ENCODE results near the gene SNCG. TPM values are rescaled to one million over a fixed set of nuclear protein-coding genes. Genes with fewer than 3 reads are reported as not detected.
A peak's percentile ranks its signal among the peaks of the same experiment; 100 is the strongest.

The SNCG gene
- 10 to 100 TPM in 1 of 4 donors, 1 to 10 TPM in 3; 2.4 to 44.8 (median 3.3) TPM for polyA plus RNA-seq
- long read RNA-seq, donor 1, transcript SNCG-202 (5 exons, 701 nt), result major isoform, 8 of 8 reads
- long read RNA-seq, donor 1, partial matches to known transcripts, result 0 of 8 reads
- long read RNA-seq, donor 1, other reads (novel, unspliced or antisense), result 0 of 8 reads
- long read RNA-seq, donor 2, partial matches to known transcripts, result 0 of 1 reads
- long read RNA-seq, donor 2, other reads (novel, unspliced or antisense), result 0 of 1 reads
- long read RNA-seq, donor 3, partial matches to known transcripts, result 0 of 4 reads
- long read RNA-seq, donor 3, other reads (novel, unspliced or antisense), result 0 of 4 reads
- long read RNA-seq, donor 4, result 0 reads
- long read RNA-seq, donor 5, result 0 reads
- long read RNA-seq, donor 6, partial matches to known transcripts, result 0 of 2 reads
- long read RNA-seq, donor 6, other reads (novel, unspliced or antisense), result 0 of 2 reads
- long read RNA-seq, donor 7, result 0 reads
- long read RNA-seq, donor 8, partial matches to known transcripts, result 0 of 1 reads
- long read RNA-seq, donor 8, other reads (novel, unspliced or antisense), result 0 of 1 reads
- long read RNA-seq, donor 9, partial matches to known transcripts, result 0 of 1 reads
- long read RNA-seq, donor 9, other reads (novel, unspliced or antisense), result 0 of 1 reads
- long read RNA-seq, donor 10, transcript SNCG-202 (5 exons, 701 nt), result major isoform, 24 of 25 reads
- long read RNA-seq, donor 10, partial matches to known transcripts, result 0 of 25 reads
- long read RNA-seq, donor 10, other reads (novel, unspliced or antisense), result 0 of 25 reads

- Histone ChIP-seq H3K9me3 (ENCODE audit: control insufficient read depth in 2 of 2, insufficient read depth in 1 of 2, low read depth in 1 of 2, low read length in 1 of 2) (peaks cover 0 to 7% of the 10 kb centered on the region in 2 donors), H3K27ac (ENCODE audit: low read depth in 1 of 3, low read length in 2 of 3) (peak within 1 kb of the TSS in 1 of 3 donors; percentile 66), H3K4me3 (ENCODE audit: low read depth in 1 of 3, low read length in 3 of 3) (peak within 1 kb of the TSS in 1 of 3 donors; percentile 5), H3K27me3 (ENCODE audit: control insufficient read depth in 3 of 3, insufficient read depth in 3 of 3, low read length in 3 of 3) (peaks cover 0 to 4% (median 0%) of the 10 kb centered on the region in 3 donors), H3K36me3 (ENCODE audit: control insufficient read depth in 3 of 3, insufficient read depth in 2 of 3, low read depth in 1 of 3, low read length in 3 of 3) (no peaks in the 10 kb centered on the region), H3K4me1 (ENCODE audit: control insufficient read depth in 3 of 3, insufficient read depth in 2 of 3, low read depth in 1 of 3, low read length in 2 of 3) (peaks cover 0 to 12% (median 0%) of the 10 kb centered on the region in 3 donors)
- DNase-seq (peak in 1 of 2 donors; percentile 43), FAIRE-seq (no peak)
- WGBS, 3 donors, result 30 to 45% (median 38%) methylated on average over 19 to 22 of the region's 22 CpGs
Measured at GRCh38 chr10:86958116-86958900, at the start of gene SNCG. Gene SNCG, plus strand, starts transcription at chr10:86958599. Its CDS starts 99 bp downstream, at chr10:86958698.

GRCh38 chr10:86914734-86915133, 43.7 kb upstream of the SNCG start:
- Histone ChIP-seq H3K4me3 (ENCODE audit: low read depth in 1 of 3, low read length in 3 of 3) (no peak overlapping the region), H3K4me1 (ENCODE audit: control insufficient read depth in 3 of 3, insufficient read depth in 2 of 3, low read depth in 1 of 3, low read length in 2 of 3) (no peaks in the 10 kb centered on the region), H3K27ac (ENCODE audit: low read depth in 1 of 3, low read length in 2 of 3) (no peak overlapping the region), H3K27me3 (ENCODE audit: control insufficient read depth in 3 of 3, insufficient read depth in 3 of 3, low read length in 3 of 3) (no peaks in the 10 kb centered on the region), H3K36me3 (ENCODE audit: control insufficient read depth in 3 of 3, insufficient read depth in 2 of 3, low read depth in 1 of 3, low read length in 3 of 3) (peaks cover 2 to 29% (median 11%) of the 10 kb centered on the region in 3 donors), H3K9me3 (ENCODE audit: control insufficient read depth in 2 of 2, insufficient read depth in 1 of 2, low read depth in 1 of 2, low read length in 1 of 2) (no peaks in the 10 kb centered on the region)
- FAIRE-seq, result no peak
- no peak for DNase-seq
- WGBS, 3 donors, result 63 to 75% (median 69%) methylated on average over 1 of the region's 1 CpG

- FAIRE-seq, result no peak
- peaks cover 5 to 40% (median 15%) of the 10 kb centered on the region in 3 donors for H3K36me3 ChIP-seq (ENCODE audit: control insufficient read depth in 3 of 3, insufficient read depth in 2 of 3, low read depth in 1 of 3, low read length in 3 of 3)
- H3K27ac ChIP-seq (ENCODE audit: low read depth in 1 of 3, low read length in 2 of 3), result peak overlapping the region in 1 of 3 donors; percentile 27
Measured at GRCh38 chr10:86918022-86918471, 40.4 kb upstream of the SNCG start.

GRCh38 chr10:86922553-86922961, 35.8 kb upstream of the SNCG start:
- Histone ChIP-seq H3K36me3 (ENCODE audit: control insufficient read depth in 3 of 3, insufficient read depth in 2 of 3, low read depth in 1 of 3, low read length in 3 of 3) (peaks cover 5 to 27% (median 9%) of the 10 kb centered on the region in 3 donors), H3K4me3 (ENCODE audit: low read depth in 1 of 3, low read length in 3 of 3) (no peak overlapping the region), H3K27ac (ENCODE audit: low read depth in 1 of 3, low read length in 2 of 3) (no peak overlapping the region), H3K4me1 (ENCODE audit: control insufficient read depth in 3 of 3, insufficient read depth in 2 of 3, low read depth in 1 of 3, low read length in 2 of 3) (no peaks in the 10 kb centered on the region), H3K27me3 (ENCODE audit: control insufficient read depth in 3 of 3, insufficient read depth in 3 of 3, low read length in 3 of 3) (no peaks in the 10 kb centered on the region), H3K9me3 (ENCODE audit: control insufficient read depth in 2 of 2, insufficient read depth in 1 of 2, low read depth in 1 of 2, low read length in 1 of 2) (no peaks in the 10 kb centered on the region)
- DNase-seq (no peak), FAIRE-seq (no peak)
- 76 to 79% (median 77%) methylated on average over 9 of the region's 9 CpGs for WGBS, 3 donors

More at GRCh38 chr10:86918022-86918471, 40.4 kb upstream of the SNCG start:
- Histone ChIP-seq H3K4me1 (ENCODE audit: control insufficient read depth in 3 of 3, insufficient read depth in 2 of 3, low read depth in 1 of 3, low read length in 2 of 3) (no peaks in the 10 kb centered on the region), H3K9me3 (ENCODE audit: control insufficient read depth in 2 of 2, insufficient read depth in 1 of 2, low read depth in 1 of 2, low read length in 1 of 2) (no peaks in the 10 kb centered on the region), H3K4me3 (ENCODE audit: low read depth in 1 of 3, low read length in 3 of 3) (no peak overlapping the region), H3K27me3 (ENCODE audit: control insufficient read depth in 3 of 3, insufficient read depth in 3 of 3, low read length in 3 of 3) (no peaks in the 10 kb centered on the region)
- 64 to 79% (median 66%) methylated on average over 5 of the region's 5 CpGs for WGBS, 3 donors
- DNase-seq, result no peak

GRCh38 chr10:86929468-86930380, 28.7 kb upstream of the SNCG start:
- no peak for DNase-seq
- Histone ChIP-seq H3K36me3 (ENCODE audit: control insufficient read depth in 3 of 3, insufficient read depth in 2 of 3, low read depth in 1 of 3, low read length in 3 of 3) (peaks cover 0 to 19% (median 5%) of the 10 kb centered on the region in 3 donors), H3K9me3 (ENCODE audit: control insufficient read depth in 2 of 2, insufficient read depth in 1 of 2, low read depth in 1 of 2, low read length in 1 of 2) (no peaks in the 10 kb centered on the region), H3K27me3 (ENCODE audit: control insufficient read depth in 3 of 3, insufficient read depth in 3 of 3, low read length in 3 of 3) (no peaks in the 10 kb centered on the region), H3K27ac (ENCODE audit: low read depth in 1 of 3, low read length in 2 of 3) (no peak overlapping the region), H3K4me3 (ENCODE audit: low read depth in 1 of 3, low read length in 3 of 3) (no peak overlapping the region), H3K4me1 (ENCODE audit: control insufficient read depth in 3 of 3, insufficient read depth in 2 of 3, low read depth in 1 of 3, low read length in 2 of 3) (no peaks in the 10 kb centered on the region)
- FAIRE-seq, result no peak
- WGBS, 3 donors, result 87 to 93% (median 92%) methylated on average over 15 of the region's 15 CpGs

- Histone ChIP-seq H3K27ac (ENCODE audit: low read depth in 1 of 3, low read length in 2 of 3) (no peak overlapping the region), H3K4me3 (ENCODE audit: low read depth in 1 of 3, low read length in 3 of 3) (no peak overlapping the region), H3K9me3 (ENCODE audit: control insufficient read depth in 2 of 2, insufficient read depth in 1 of 2, low read depth in 1 of 2, low read length in 1 of 2) (no peaks in the 10 kb centered on the region), H3K27me3 (ENCODE audit: control insufficient read depth in 3 of 3, insufficient read depth in 3 of 3, low read length in 3 of 3) (no peaks in the 10 kb centered on the region), H3K4me1 (ENCODE audit: control insufficient read depth in 3 of 3, insufficient read depth in 2 of 3, low read depth in 1 of 3, low read length in 2 of 3) (no peaks in the 10 kb centered on the region), H3K36me3 (ENCODE audit: control insufficient read depth in 3 of 3, insufficient read depth in 2 of 3, low read depth in 1 of 3, low read length in 3 of 3) (peaks cover 0 to 19% (median 5%) of the 10 kb centered on the region in 3 donors)
- DNase-seq, result no peak
- WGBS, 3 donors, result 78 to 88% (median 85%) methylated on average over 1 of the region's 1 CpG
- no peak for FAIRE-seq
Measured at GRCh38 chr10:86931872-86932271, 26.5 kb upstream of the SNCG start.

GRCh38 chr10:86932674-86933073, 25.7 kb upstream of the SNCG start:
- peak overlapping the region in 1 of 3 donors; percentile 11 for H3K27ac ChIP-seq (ENCODE audit: low read depth in 1 of 3, low read length in 2 of 3)
- WGBS, 3 donors, result 75 to 89% (median 79%) methylated on average over 2 of the region's 2 CpGs

More at GRCh38 chr10:86932674-86933073, 25.7 kb upstream of the SNCG start:
- Histone ChIP-seq H3K9me3 (ENCODE audit: control insufficient read depth in 2 of 2, insufficient read depth in 1 of 2, low read depth in 1 of 2, low read length in 1 of 2) (no peaks in the 10 kb centered on the region), H3K4me1 (ENCODE audit: control insufficient read depth in 3 of 3, insufficient read depth in 2 of 3, low read depth in 1 of 3, low read length in 2 of 3) (no peaks in the 10 kb centered on the region), H3K36me3 (ENCODE audit: control insufficient read depth in 3 of 3, insufficient read depth in 2 of 3, low read depth in 1 of 3, low read length in 3 of 3) (peaks cover 0 to 19% (median 5%) of the 10 kb centered on the region in 3 donors), H3K4me3 (ENCODE audit: low read depth in 1 of 3, low read length in 3 of 3) (no peak overlapping the region), H3K27me3 (ENCODE audit: control insufficient read depth in 3 of 3, insufficient read depth in 3 of 3, low read length in 3 of 3) (no peaks in the 10 kb centered on the region)
- no peak for DNase-seq
- no peak for FAIRE-seq
